Aorta (tissue), 5 donors: Measurements from ENCODE around the gene PADI3. TPM values are rescaled to one million over a fixed set of nuclear protein-coding genes. Genes with fewer than 3 reads are reported as not detected.

Source experiments
- ATAC-seq: fragments of 200-7000 bp; cut with Tn5 transposase; one replicate; pipeline ENCODE4 v1.9.1; 2022; ENCODE audit warnings: moderate library complexity; ENCODE audit not compliant: low FRiP score
- DNase-seq, 2 donors: peaks; one replicate each; pipeline ENCODE4 v3.0.0-alpha.2; 2020
- H3K27ac ChIP-seq, 2 donors: one replicate each; pipeline ENCODE4 v1.5.1; 2013; ENCODE audit warnings: low read length in 2 of 2, mild to moderate bottlenecking in 2 of 2, moderate library complexity in 2 of 2, control low read depth in 1 of 2, inconsistent platforms in 1 of 2, low read depth in 1 of 2
- H3K27me3 ChIP-seq, 2 donors: one replicate each; pipeline ENCODE4 v1.6.1; 2013; ENCODE audit warnings: control low read depth in 1 of 2, low read length in 1 of 2, mild to moderate bottlenecking in 1 of 2, moderate library complexity in 1 of 2; ENCODE audit not compliant: insufficient read depth in 2 of 2, control insufficient read depth in 1 of 2
- H3K36me3 ChIP-seq, 2 donors: one replicate each; pipeline ENCODE4 v1.6.1; 2013; ENCODE audit warnings: control low read depth in 1 of 2, low read length in 1 of 2, mild to moderate bottlenecking in 1 of 2; ENCODE audit not compliant: insufficient read depth in 2 of 2, control insufficient read depth in 1 of 2
- H3K4me1 ChIP-seq, 2 donors: one replicate each; pipeline ENCODE4 v1.6.1; 2013; ENCODE audit warnings: low read length in 2 of 2, control low read depth in 1 of 2, mild to moderate bottlenecking in 1 of 2, moderate library complexity in 1 of 2; ENCODE audit not compliant: insufficient read depth in 2 of 2, control insufficient read depth in 1 of 2
- H3K4me3 ChIP-seq, 2 donors: one replicate each; pipeline ENCODE4 v1.5.1; 2013; ENCODE audit warnings: low read length in 2 of 2, control low read depth in 1 of 2, mild to moderate bottlenecking in 1 of 2
- H3K9me3 ChIP-seq: one replicate; pipeline ENCODE4 v1.6.1; 2013; ENCODE audit warnings: mild to moderate bottlenecking, low read length; ENCODE audit not compliant: control insufficient read depth
- WGBS, 2 donors: extraction: QIAGEN DNeasy Blood & Tissue Kit; methylation state at CpG; one replicate each; pipeline ENCODE4 v1.1.7; 2013; 5-methylcytosine and 5-hydroxymethylcytosine counted together
- intact Hi-C, 2 donors: fragments of 100-400 bp; cut with DNase I; formaldehyde crosslinking; loops; one replicate each; pipeline versions ENCODE4 v1.14.2 to v1.15.0; 2022
- long read RNA-seq, 2 donors: library from polyadenylated mRNA; unstranded; transcript quantifications; one replicate each; pipeline ENCODE4 v2.0.0, GENCODE V29; 2020 to 2021
- polyA plus RNA-seq, 2 donors: library from polyadenylated mRNA; stranded (reverse); fragments of 200-250 nt; gene quantifications; one replicate each; pipeline ENCODE4 v1.2.3, GENCODE V29; 2013
- total RNA-seq, 2 donors: library from RNA; stranded (reverse); fragmentation: NEBNext Ultra II Directional; extraction: Animal tissue kit (Norgen Biotek cat#: 25700); gene quantifications; one replicate each; pipeline ENCODE4 v1.2.1, GENCODE V29; 2021
- donor health status: healthy with polysubstance abuse.
- donor health status: Bipolar disorder and iron deficiency.
- donor health status: DM: no; HTN: no; CAD: no.
- donor health status: DM: no; HTN: no; CAD: no.
- donor health status: DM: yes; HTN: yes; CAD: no.

The PADI3 gene, protein sequence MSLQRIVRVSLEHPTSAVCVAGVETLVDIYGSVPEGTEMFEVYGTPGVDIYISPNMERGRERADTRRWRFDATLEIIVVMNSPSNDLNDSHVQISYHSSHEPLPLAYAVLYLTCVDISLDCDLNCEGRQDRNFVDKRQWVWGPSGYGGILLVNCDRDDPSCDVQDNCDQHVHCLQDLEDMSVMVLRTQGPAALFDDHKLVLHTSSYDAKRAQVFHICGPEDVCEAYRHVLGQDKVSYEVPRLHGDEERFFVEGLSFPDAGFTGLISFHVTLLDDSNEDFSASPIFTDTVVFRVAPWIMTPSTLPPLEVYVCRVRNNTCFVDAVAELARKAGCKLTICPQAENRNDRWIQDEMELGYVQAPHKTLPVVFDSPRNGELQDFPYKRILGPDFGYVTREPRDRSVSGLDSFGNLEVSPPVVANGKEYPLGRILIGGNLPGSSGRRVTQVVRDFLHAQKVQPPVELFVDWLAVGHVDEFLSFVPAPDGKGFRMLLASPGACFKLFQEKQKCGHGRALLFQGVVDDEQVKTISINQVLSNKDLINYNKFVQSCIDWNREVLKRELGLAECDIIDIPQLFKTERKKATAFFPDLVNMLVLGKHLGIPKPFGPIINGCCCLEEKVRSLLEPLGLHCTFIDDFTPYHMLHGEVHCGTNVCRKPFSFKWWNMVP
- total RNA-seq (not detected), polyA plus RNA-seq (not detected)
- long read RNA-seq, donor 1, result 0 reads
- long read RNA-seq, donor 2, result 0 reads

GRCh38 chr1:17248781-17249180 lies at the start of gene PADI3:
TSS of gene PADI3 (plus strand) at chr1:17249098. CDS start at chr1:17249138, 40 bp downstream.
- DNase-seq, result no peak
- Histone ChIP-seq H3K36me3 (no peaks in the 10 kb centered on the region), H3K27me3 (no peaks in the 10 kb centered on the region), H3K27ac (no peak within 1 kb of the TSS), H3K4me3 (no peak within 1 kb of the TSS), H3K4me1 (no peaks in the 10 kb centered on the region), H3K9me3 (no peaks in the 10 kb centered on the region)
- intact Hi-C loops, result no loop called here
- ATAC-seq, result no peak
- 66 to 79% methylated on average over 9 of the region's 9 CpGs for WGBS, 2 donors

GRCh38 chr1:17199267-17200044 lies 49.4 kb upstream of the PADI3 start:
- intact Hi-C loops, result no loop called here
- no peaks in the 10 kb centered on the region for H3K4me1 ChIP-seq
- H3K36me3 ChIP-seq, result no peaks in the 10 kb centered on the region
- no peak overlapping the region for H3K4me3 ChIP-seq
- no peaks in the 10 kb centered on the region for H3K27me3 ChIP-seq
- ATAC-seq, result no peak
- no peak overlapping the region for H3K27ac ChIP-seq
- peak in 1 of 2 donors; percentile 29 for DNase-seq
- H3K9me3 ChIP-seq, result no peaks in the 10 kb centered on the region
- WGBS, 2 donors, result 89 to 95% methylated on average over 9 of the region's 9 CpGs

- intact Hi-C loops, result no loop called here
- Histone ChIP-seq H3K36me3 (no peaks in the 10 kb centered on the region), H3K4me3 (no peak overlapping the region), H3K4me1 (no peaks in the 10 kb centered on the region), H3K9me3 (no peaks in the 10 kb centered on the region), H3K27ac (no peak overlapping the region), H3K27me3 (no peaks in the 10 kb centered on the region)
- no peak for DNase-seq
- ATAC-seq, result no peak
- 53 to 65% methylated on average over 8 of the region's 8 CpGs for WGBS, 2 donors
Observed at GRCh38 chr1:17200246-17200645, 48.7 kb upstream of the PADI3 start.

- Histone ChIP-seq H3K4me3 (no peak overlapping the region), H3K27me3 (no peaks in the 10 kb centered on the region), H3K36me3 (no peaks in the 10 kb centered on the region), H3K27ac (no peak overlapping the region), H3K9me3 (no peaks in the 10 kb centered on the region), H3K4me1 (no peaks in the 10 kb centered on the region)
- WGBS, 2 donors, result 75 to 81% methylated on average over 5 of the region's 5 CpGs
- intact Hi-C loops, result no loop called here
- no peak for ATAC-seq
- no peak for DNase-seq
Observed at GRCh38 chr1:17200756-17201155, 48.1 kb upstream of the PADI3 start.

DNA sequence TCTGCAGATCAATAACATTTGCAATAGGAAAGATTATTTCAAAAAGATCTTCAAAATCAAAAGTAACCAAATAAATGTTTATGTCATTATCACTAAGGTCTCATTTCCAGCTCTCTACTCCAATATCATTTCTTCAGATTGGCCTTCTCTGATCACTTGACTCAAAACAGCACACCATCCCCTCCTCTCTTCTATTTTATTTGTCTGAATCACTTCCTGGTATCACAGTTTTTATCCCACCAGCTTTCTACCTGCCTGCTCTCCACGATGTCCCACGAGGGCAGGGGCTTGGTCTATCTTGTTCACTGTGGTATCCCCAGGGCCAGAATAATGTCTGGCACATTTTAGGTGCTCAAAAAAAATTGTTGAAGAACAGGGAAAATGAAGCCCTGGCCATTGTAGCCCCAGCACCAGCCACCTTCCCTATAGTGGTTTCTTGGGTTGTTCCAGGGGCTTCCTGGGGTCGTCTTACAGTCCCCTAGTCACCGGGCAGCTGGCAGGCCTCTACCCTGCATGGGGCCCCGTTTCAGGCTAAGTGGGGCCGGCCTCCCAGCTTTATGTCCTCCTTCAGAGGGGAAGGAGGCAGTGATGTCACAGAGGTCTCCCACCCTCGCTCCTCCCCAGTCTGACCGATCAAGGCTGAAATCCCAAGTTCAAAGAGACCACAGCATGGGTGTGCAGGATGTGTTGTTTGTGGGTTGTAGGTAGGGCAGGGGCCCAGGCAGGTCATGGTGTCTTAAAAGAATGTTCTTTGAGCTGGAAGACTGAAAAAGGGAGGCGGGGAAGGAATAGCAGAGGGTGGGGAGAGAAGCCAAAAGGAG lies 47.5 kb upstream of the PADI3 start:
- Histone ChIP-seq H3K27ac (no peak overlapping the region), H3K9me3 (no peaks in the 10 kb centered on the region), H3K27me3 (no peaks in the 10 kb centered on the region), H3K4me1 (no peaks in the 10 kb centered on the region), H3K4me3 (no peak overlapping the region), H3K36me3 (no peaks in the 10 kb centered on the region)
- intact Hi-C loops, result no loop called here
- peak in 1 of 2 donors; percentile 33 for DNase-seq
- WGBS, 2 donors, result 79 to 82% methylated on average over 9 of the region's 9 CpGs
- no peak for ATAC-seq

- H3K4me3 ChIP-seq, result no peak within 1 kb of the TSS
- DNase-seq, result peak in 1 of 2 donors; percentile 56
- H3K27ac ChIP-seq, result no peak within 1 kb of the TSS
- H3K4me1 ChIP-seq, result no peaks in the 10 kb centered on the region
- no peaks in the 10 kb centered on the region for H3K27me3 ChIP-seq
- H3K36me3 ChIP-seq, result no peaks in the 10 kb centered on the region
- ATAC-seq, result no peak
- no peaks in the 10 kb centered on the region for H3K9me3 ChIP-seq
- intact Hi-C loops, result no loop called here
- WGBS, 2 donors, result 77 to 84% methylated on average over 9 of the region's 9 CpGs
Observed at GRCh38 chr1:17204546-17205440, 44.1 kb upstream of the PADI3 start, which contains the start of gene PADI1. TSS of gene PADI1 (plus strand) at chr1:17205128. CDS start at chr1:17205218, 90 bp downstream.

GRCh38 chr1:17205652-17206051 lies 43.2 kb upstream of the PADI3 start:
- ATAC-seq (no peak), DNase-seq (peak in 1 of 2 donors; percentile 11)
- Histone ChIP-seq H3K36me3 (no peaks in the 10 kb centered on the region), H3K27ac (no peak overlapping the region), H3K27me3 (no peaks in the 10 kb centered on the region), H3K9me3 (no peaks in the 10 kb centered on the region), H3K4me1 (no peaks in the 10 kb centered on the region), H3K4me3 (no peak overlapping the region)
- WGBS, 2 donors, result 94 to 95% methylated on average over 7 of the region's 7 CpGs
- intact Hi-C loops, result no loop called here
